H1 (cell line): ENCODE results near the gene CLIC1. TPM values are rescaled to one million over a fixed set of nuclear protein-coding genes. Genes with fewer than 3 reads are reported as not detected.

Experiments used
- BRCA1 ChIP-seq: IDR thresholded peaks from 2 replicates; pipeline ENCODE4 v1.6.1; 2012; ENCODE audit warnings: low read depth, low read length, improper control_type of control experiment
- CBX8 ChIP-seq: fragments of 300-800, 300-1000 bp; sonication (generic); IDR thresholded peaks from 2 replicates; pipeline ENCODE4 v1.7.1; 2016; ENCODE audit warnings: low read depth, low read length, borderline replicate concordance
- CHD2 ChIP-seq: IDR thresholded peaks from 2 replicates; pipeline ENCODE4 v1.6.1; 2012; ENCODE audit warnings: low read length, improper control_type of control experiment
- HDAC2 ChIP-seq, 2 experiments: fragments of 300-600 bp in 1 of 2; sonication (generic) in 1 of 2; IDR thresholded peaks; 2 replicates each; pipeline ENCODE4 v1.6.1; 2011 to 2012; ENCODE audit warnings: low read depth in 2 of 2, low read length in 2 of 2, mild to moderate bottlenecking in 2 of 2, moderate library complexity in 2 of 2, borderline replicate concordance in 1 of 2, inconsistent platforms in 1 of 2
- JUN ChIP-seq: IDR thresholded peaks from 2 replicates; pipeline ENCODE4 v1.6.1; 2011; ENCODE audit warnings: low read depth, mild to moderate bottlenecking, improper control_type of control experiment, low read length
- SIRT6 ChIP-seq: IDR thresholded peaks from one replicate; pipeline ENCODE4 v1.7.1; 2012; ENCODE audit warnings: low read length, inconsistent platforms
- SIX5 ChIP-seq: IDR thresholded peaks from 2 replicates; pipeline ENCODE4 v1.6.1; 2011; ENCODE audit warnings: mild to moderate bottlenecking, low read depth, low read length
- SP2 ChIP-seq: IDR thresholded peaks from 2 replicates; pipeline ENCODE4 v1.6.1; 2012; ENCODE audit warnings: mild to moderate bottlenecking, low read length, inconsistent platforms
- polyA plus RNA-seq, 7 experiments: library from polyadenylated mRNA; depleted of rRNA in 3 of 7; stranded (reverse) in 5 of 7; unstranded in 2 of 7; fragments of >200 nt in 5 of 7; fragments of 200-250 nt in 2 of 7; gene quantifications; 1 replicate in 5 of 7; 2 replicates in 1 of 7; 4 replicates in 1 of 7; pipeline versions ENCODE4 v1.2.1 to v1.2.3, GENCODE V29; 2011 to 2013; ENCODE audit warnings: missing spikeins in 2 of 7, mixed read lengths in 2 of 7
- total RNA-seq: library from RNA; stranded (reverse); fragmentation: NEBNext Ultra II Directional; extraction: Animal tissue kit (Norgen Biotek cat#: 25700); gene quantifications from 2 replicates; pipeline ENCODE4 v1.2.1, GENCODE V29; 2021
- TF ChIP-seq, protein P1 (sequence below): IDR thresholded peaks from 2 replicates; pipeline ENCODE4 v1.6.1; 2011; ENCODE audit warnings: low read depth, mild to moderate bottlenecking, low read length; ENCODE audit not compliant: insufficient read depth
- TF ChIP-seq, protein P2 (sequence below): IDR thresholded peaks from 2 replicates; pipeline ENCODE4 v1.6.1; 2012; ENCODE audit warnings: inconsistent platforms

Gene CLIC1
- total and polyA plus RNA-seq, 2 of the 8 experiments (the other 6 are each of a cell fraction or from before 2014, with no cell fraction given) = 250 to 277 TPM

DNA sequence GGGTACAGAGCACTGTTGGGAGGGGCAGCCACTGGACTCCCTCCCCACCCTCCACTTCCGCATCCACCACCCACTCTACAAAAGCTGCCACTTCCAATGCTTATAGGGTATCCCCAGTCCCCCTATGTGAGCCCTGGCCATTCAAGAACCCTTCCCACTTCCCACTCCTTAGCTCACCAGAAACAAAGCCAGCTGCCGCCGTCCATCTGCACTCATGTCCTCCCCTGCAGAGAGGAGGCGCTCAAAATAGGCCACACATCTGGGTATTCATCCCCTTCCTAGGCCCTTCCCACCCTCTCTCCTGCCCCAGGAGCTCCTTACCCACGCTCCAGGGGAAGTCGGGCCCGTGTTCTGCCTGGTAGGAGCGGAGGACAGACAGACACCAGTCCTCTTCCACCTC, 49.0 kb downstream of the CLIC1 start (continued):
- TF ChIP-seq, protein P1, sequence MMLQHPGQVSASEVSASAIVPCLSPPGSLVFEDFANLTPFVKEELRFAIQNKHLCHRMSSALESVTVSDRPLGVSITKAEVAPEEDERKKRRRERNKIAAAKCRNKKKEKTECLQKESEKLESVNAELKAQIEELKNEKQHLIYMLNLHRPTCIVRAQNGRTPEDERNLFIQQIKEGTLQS = no peak
- TF ChIP-seq SIRT6 (no peak), CHD2 (no peak), BRCA1 (no peak), HDAC2 (IDR thresholded peaks at IDR 0.05; ENCODE audit: borderline replicate concordance in 1 of 2, low read depth in 2 of 2, low read length in 2 of 2) (no peak), JUN (no peak), SP2 (no peak), SIX5 (no peak), CBX8 (no peak)
- TF ChIP-seq, protein P2, sequence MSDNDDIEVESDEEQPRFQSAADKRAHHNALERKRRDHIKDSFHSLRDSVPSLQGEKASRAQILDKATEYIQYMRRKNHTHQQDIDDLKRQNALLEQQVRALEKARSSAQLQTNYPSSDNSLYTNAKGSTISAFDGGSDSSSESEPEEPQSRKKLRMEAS = no peak
